GM19351 (cell line): Measurements from ENCODE around the gene TAF11L11.
"Not testable (repeated sequence)": the region's sequence is repeated elsewhere in the genome, so short reads cannot be mapped to it uniquely, and the experiment has no call there.

Experiments
- ATAC-seq: cut with Tn5 transposase; IDR thresholded peaks from one replicate; pipeline ENCODE4 v1.9.1; 2021; ENCODE audit warnings: mild to moderate bottlenecking, moderate library complexity; ENCODE audit not compliant: unreplicated experiment

TAF11L11 gene

GRCh38 chr5:17603880-17604279 is at the start of gene TAF11L11:
Gene TAF11L11, plus strand, starts transcription at chr5:17604183.
- ATAC-seq = not testable (repeated sequence)

GRCh38 chr5:17585658-17586057 is 18.3 kb upstream of the TAF11L11 start, which contains the start of gene TAF11L7:
Gene TAF11L7, minus strand, starts transcription at chr5:17585758.
- ATAC-seq = not testable (repeated sequence)

GRCh38 chr5:17590860-17591259 is 13.1 kb upstream of the TAF11L11 start, which contains the start of gene TAF11L8:
Gene TAF11L8, minus strand, starts transcription at chr5:17590960.
- not testable (repeated sequence) for ATAC-seq

GRCh38 chr5:17594255-17594654 is 9.7 kb upstream of the TAF11L11 start, which contains the start of gene TAF11L9:
Gene TAF11L9, minus strand, starts transcription at chr5:17594394.
- not testable (repeated sequence) for ATAC-seq

GRCh38 chr5:17597728-17598127 is 6.3 kb upstream of the TAF11L11 start, which contains the start of gene TAF11L10:
Gene TAF11L10, minus strand, starts transcription at chr5:17597828.
- not testable (repeated sequence) for ATAC-seq

- no peak for ATAC-seq
Measured at GRCh38 chr5:17604951-17605350, 968 bp downstream of the TAF11L11 start.

- not testable (repeated sequence) for ATAC-seq
Measured at GRCh38 chr5:17607461-17607860, 3.5 kb downstream of the TAF11L11 start.

GRCh38 chr5:17610092-17610491 is 6.1 kb downstream of the TAF11L11 start, which contains the start of gene TAF11L12:
Gene TAF11L12, plus strand, starts transcription at chr5:17610392.
- not testable (repeated sequence) for ATAC-seq

GRCh38 chr5:17614872-17615605 is 11.1 kb downstream of the TAF11L11 start:
- ATAC-seq = no peak

- no peak for ATAC-seq
Measured at GRCh38 chr5:17619354-17619753, 15.4 kb downstream of the TAF11L11 start.

GRCh38 chr5:17620627-17621026 is 16.6 kb downstream of the TAF11L11 start:
- no peak for ATAC-seq

- no peak for ATAC-seq
Measured at GRCh38 chr5:17625686-17626085, 21.7 kb downstream of the TAF11L11 start.

GRCh38 chr5:17631788-17632187 is 27.8 kb downstream of the TAF11L11 start, which contains the start of gene TAF11L13:
Gene TAF11L13, plus strand, starts transcription at chr5:17632088.
- ATAC-seq = not testable (repeated sequence)

GRCh38 chr5:17634160-17634559 is 30.2 kb downstream of the TAF11L11 start, which contains the start of gene TAF11L14:
Gene TAF11L14, plus strand, starts transcription at chr5:17634460.
- ATAC-seq = no peak

- not testable (repeated sequence) for ATAC-seq
Measured at GRCh38 chr5:17649232-17649631, 45.2 kb downstream of the TAF11L11 start.

GRCh38 chr5:17655201-17655759 is 51.3 kb downstream of the TAF11L11 start:
- ATAC-seq = not testable (repeated sequence)
